GM12878 (cell line): ENCODE data around the gene HSP90AB1. TPM values are rescaled to one million over a fixed set of nuclear protein-coding genes. Genes with fewer than 3 reads are reported as not detected.

Source experiments
- ATAC-seq: fragments of 200-7000 bp; cut with Tn5 transposase; 3 replicates; pipeline ENCODE4 v1.9.1; 2020; ENCODE audit warnings: mild to moderate bottlenecking, moderate library complexity
- BruUV-seq: library from RNA; stranded (reverse); fragments of 400-500 nt; replicated peaks from 2 replicates; lab custom pipeline; 2021; lab: Mats Ljungman, UMichigan
- CTCF ChIA-PET: fragments of 300-600 bp; sonication (Branson Sonifier 250); formaldehyde crosslinking; extraction: SDS; loops from one replicate; lab custom pipeline; 2021; ENCODE audit warnings: inconsistent platforms; lab: Yijun Ruan, JAX
- POLR2A ChIA-PET: fragments of 350-600 bp; formaldehyde crosslinking; extraction: SDS; loops from one replicate; lab custom pipeline; 2021; ENCODE audit warnings: inconsistent platforms; lab: Charles Lee
- RAD21 ChIA-PET: fragments of 300-600 bp; sonication (Branson Sonifier 250); formaldehyde crosslinking; loops from one replicate; lab custom pipeline; 2023; ENCODE audit warnings: antibody characterized with exemption; ENCODE audit not compliant: unreplicated experiment; lab: Charles Lee
- SMC1A ChIA-PET: fragments of 300-600 bp; sonication (Branson Sonifier 250); formaldehyde crosslinking; loops from one replicate; lab custom pipeline; 2023; ENCODE audit not compliant: unreplicated experiment, uncharacterized antibody; lab: Charles Lee
- DNase-seq: peaks from one replicate; pipeline ENCODE4 v3.0.0-alpha.2; 2011; ENCODE audit warnings: low read depth, low spot score
- FAIRE-seq: peaks from 3 replicates; lab custom pipeline; 2011; peaks lifted over from hg19 to GRCh38; lab: Jason Lieb, UNC
- H2AFZ ChIP-seq: 2 replicates; pipeline ENCODE4 v1.6.0; 2011; ENCODE audit warnings: low read depth, low read length, control low read depth; ENCODE audit not compliant: control insufficient read depth
- H3K27ac ChIP-seq: 2 replicates; pipeline ENCODE4 v1.5.1; 2011; ENCODE audit warnings: control low read depth; ENCODE audit not compliant: control insufficient read depth, insufficient read depth
- H3K27me3 ChIP-seq, 2 experiments: replicated peaks in 1 of 2; 2 replicates each; pipeline versions ENCODE4 v1.6.0 to v1.6.1; 2011; ENCODE audit warnings: low read length in 1 of 2; ENCODE audit not compliant: control insufficient read depth in 2 of 2, insufficient read depth in 2 of 2
- H3K36me3 ChIP-seq, 2 experiments: 2 replicates each; pipeline ENCODE4 v1.5.1; 2011; ENCODE audit warnings: low read length in 1 of 2; ENCODE audit not compliant: control insufficient read depth in 2 of 2, insufficient read depth in 2 of 2
- H3K4me1 ChIP-seq: 2 replicates; pipeline ENCODE4 v1.6.1; 2011; ENCODE audit warnings: mild to moderate bottlenecking, low read length, moderate library complexity, mixed read lengths; ENCODE audit not compliant: control insufficient read depth, insufficient read depth
- H3K4me2 ChIP-seq: 2 replicates; pipeline ENCODE4 v1.6.0; 2011; ENCODE audit warnings: control low read depth; ENCODE audit not compliant: control insufficient read depth, insufficient read depth
- H3K4me3 ChIP-seq: fragments of 200-600 bp; sonication (generic); 2 replicates; pipeline ENCODE4 v1.5.1; 2016
- H3K79me2 ChIP-seq: 2 replicates; pipeline ENCODE4 v1.6.0; 2011; ENCODE audit warnings: low read length; ENCODE audit not compliant: control insufficient read depth, insufficient read depth
- H3K9ac ChIP-seq: 2 replicates; pipeline ENCODE4 v1.8.0; 2011; ENCODE audit warnings: low read length, control low read depth, mixed read lengths; ENCODE audit not compliant: control insufficient read depth, insufficient read depth
- H3K9me3 ChIP-seq: replicated peaks from 3 replicates; pipeline ENCODE4 v1.5.1; 2011; ENCODE audit warnings: mild to moderate bottlenecking, low read length; ENCODE audit not compliant: control insufficient read depth, insufficient read depth
- H4K20me1 ChIP-seq: 2 replicates; pipeline ENCODE4 v1.6.0; 2011; ENCODE audit not compliant: control insufficient read depth, insufficient read depth
- CHD1 ChIP-seq: IDR thresholded peaks from 2 replicates; pipeline ENCODE4 v1.6.1; 2012; ENCODE audit warnings: low read depth, low read length, improper control_type of control experiment
- IRF3 ChIP-seq: fragments of 450-650 bp; IDR thresholded peaks from 2 replicates; pipeline ENCODE4 v1.6.1; 2014; ENCODE audit warnings: mild to moderate bottlenecking
- MYB ChIP-seq: fragments of 150-350 bp; IDR thresholded peaks from 2 replicates; pipeline ENCODE4 v1.6.1; 2014; ENCODE audit warnings: mild to moderate bottlenecking, low read depth, low read length, borderline replicate concordance
- PRDM15 ChIP-seq: fragments of 450-650 bp; formaldehyde crosslinking; IDR thresholded peaks from 2 replicates; pipeline ENCODE4 v1.4.0; 2020; ENCODE audit warnings: mild to moderate bottlenecking, moderate library complexity
- SP1 ChIP-seq: IDR thresholded peaks from one replicate; pipeline ENCODE4 v1.6.1; 2011; ENCODE audit warnings: low read depth, low read length
- SREBF2 ChIP-seq: IDR thresholded peaks from 2 replicates; pipeline ENCODE4 v1.6.1; 2012; ENCODE audit warnings: mild to moderate bottlenecking, low read length
- USF2 ChIP-seq: IDR thresholded peaks from 2 replicates; pipeline ENCODE4 v1.6.1; 2011; ENCODE audit warnings: low read depth, low read length, improper control_type of control experiment, borderline replicate concordance
- ZNF24 ChIP-seq: fragments of 450-650 bp; IDR thresholded peaks from 2 replicates; pipeline ENCODE4 v1.6.1; 2017; ENCODE audit warnings: antibody characterized with exemption, mild to moderate bottlenecking
- ZNF592 ChIP-seq: fragments of 450-650 bp; IDR thresholded peaks from 2 replicates; pipeline ENCODE4 v1.6.1; 2017; ENCODE audit warnings: mild to moderate bottlenecking, moderate library complexity
- WGBS: methylation state at CpG from one replicate; pipeline ENCODE4 v1.1.6; 2016; ENCODE audit warnings: low lambda C conversion rate; ENCODE audit not compliant: insufficient replicate concordance, insufficient coverage; ENCODE audit errors: missing lambda C conversion rate; 5-methylcytosine and 5-hydroxymethylcytosine counted together
- in situ Hi-C: fragments of 300-500 bp; cut with MboI; formaldehyde crosslinking; loops from 9 replicates; pipeline ENCODE4 v1.14.3; 2018; ENCODE audit warnings: mixed read lengths
- intact Hi-C: fragments of 100-400 bp; cut with micrococcal nuclease; formaldehyde crosslinking; loops from one replicate; pipeline ENCODE4 v1.14.2; 2022; ENCODE audit not compliant: unreplicated experiment
- polyA plus RNA-seq, 11 experiments: library from polyadenylated mRNA; depleted of rRNA in 4 of 11; unstranded in 6 of 11; stranded (reverse) in 5 of 11; fragments of >200 nt; fragmentation: Nextera tagmentation in 4 of 11; fragmentation: Illumina TruSeq in 1 of 11; extraction: Ambion mirVana in 4 of 11; extraction: Trizol in 1 of 11; gene quantifications; 1 replicate in 1 of 11; 2 replicates in 10 of 11; pipeline versions ENCODE4 v1.2.1 to v1.2.3, GENCODE V29; 2011 to 2016; ENCODE audit warnings: inconsistent platforms in 2 of 11, missing spikeins in 2 of 11, low read depth in 1 of 11
- total RNA-seq, 4 experiments: library from RNA; depleted of rRNA in 3 of 4; stranded (reverse); fragments of >200 nt in 3 of 4; fragmentation: Illumina TruSeq in 1 of 4; extraction: Trizol in 1 of 4; gene quantifications; 2 replicates each; pipeline versions ENCODE4 v1.2.1 to v1.2.3, GENCODE V29; 2013 to 2021
- TF ChIP-seq, protein P1 (sequence below): fragments of 450-650 bp; conservative IDR thresholded peaks from 2 replicates; pipeline ENCODE4 v1.6.1; 2017; ENCODE audit warnings: mild to moderate bottlenecking, moderate library complexity

Gene HSP90AB1
- total and polyA plus RNA-seq, 10 of the 15 experiments (the other 5 are each of a cell fraction or from before 2014, with no cell fraction given), result 988 to 1,682 (median 1,146) TPM

- DNase-seq, result no peak
- WGBS, result 25% methylated on average over 4 of the region's 4 CpGs
- no peaks in the 10 kb centered on the region for H3K79me2 ChIP-seq
- no peaks in the 10 kb centered on the region for H3K9me3 ChIP-seq
- no peaks in the 10 kb centered on the region for H3K4me1 ChIP-seq
- H3K4me3 ChIP-seq, result no peak overlapping the region
- in situ Hi-C loops, result no loop called here
- no peak overlapping the region for H3K9ac ChIP-seq
- intact Hi-C loops, result no loop called here
- CTCF ChIA-PET, result interaction anchor here (1.4 kb wide), 1 partner anchor 24 kb away, joined by 6 read pairs; no protein-coding TSS in a partner anchor
- H3K4me2 ChIP-seq, result no peak overlapping the region
- peak; percentile 35; the same call in 2 of the 3 replicates for ATAC-seq
- H4K20me1 ChIP-seq, result no peaks in the 10 kb centered on the region
- BruUV-seq, result no TSS peak
- no peak for FAIRE-seq
- no peak overlapping the region for H2AFZ ChIP-seq
- SMC1A ChIA-PET, result no interaction called here
- H3K27ac ChIP-seq, result no peak overlapping the region
- H3K27me3 ChIP-seq, result peaks cover 7 to 10% of the 10 kb centered on the region in 2 experiments; a peak in 3 of 4 replicates
- no peaks in the 10 kb centered on the region for H3K36me3 ChIP-seq
- RAD21 ChIA-PET, result no interaction called here
- POLR2A ChIA-PET, result no interaction called here
- TF ChIP-seq SP1, result no peak
- no peak for TF ChIP-seq CHD1
- no peak for TF ChIP-seq MYB
- TF ChIP-seq PRDM15 (CRISPR knock-in tag), result no peak
- TF ChIP-seq ZNF24, result no peak
- TF ChIP-seq, protein P1, sequence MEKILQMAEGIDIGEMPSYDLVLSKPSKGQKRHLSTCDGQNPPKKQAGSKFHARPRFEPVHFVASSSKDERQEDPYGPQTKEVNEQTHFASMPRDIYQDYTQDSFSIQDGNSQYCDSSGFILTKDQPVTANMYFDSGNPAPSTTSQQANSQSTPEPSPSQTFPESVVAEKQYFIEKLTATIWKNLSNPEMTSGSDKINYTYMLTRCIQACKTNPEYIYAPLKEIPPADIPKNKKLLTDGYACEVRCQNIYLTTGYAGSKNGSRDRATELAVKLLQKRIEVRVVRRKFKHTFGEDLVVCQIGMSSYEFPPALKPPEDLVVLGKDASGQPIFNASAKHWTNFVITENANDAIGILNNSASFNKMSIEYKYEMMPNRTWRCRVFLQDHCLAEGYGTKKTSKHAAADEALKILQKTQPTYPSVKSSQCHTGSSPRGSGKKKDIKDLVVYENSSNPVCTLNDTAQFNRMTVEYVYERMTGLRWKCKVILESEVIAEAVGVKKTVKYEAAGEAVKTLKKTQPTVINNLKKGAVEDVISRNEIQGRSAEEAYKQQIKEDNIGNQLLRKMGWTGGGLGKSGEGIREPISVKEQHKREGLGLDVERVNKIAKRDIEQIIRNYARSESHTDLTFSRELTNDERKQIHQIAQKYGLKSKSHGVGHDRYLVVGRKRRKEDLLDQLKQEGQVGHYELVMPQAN, result no peak
- TF ChIP-seq SREBF2, result no peak
- no peak for TF ChIP-seq ZNF592
- TF ChIP-seq USF2, result no peak
- no peak for TF ChIP-seq IRF3
Observed at GRCh38 chr6:44291841-44292240, 44.9 kb downstream of the HSP90AB1 start.
